ENCODE measurements around the gene DSCAM.

Gene DSCAM

GRCh38 chr21:40837456-40837855 lies 9.5 kb downstream of the DSCAM start:
- no peak for DNase-seq (ENCODE audit: low spot score)

- no peak for DNase-seq (ENCODE audit: low spot score)
These were observed 11.7 kb downstream of the DSCAM start for GRCh38 chr21:40835184-40835694.

- no peak for DNase-seq (ENCODE audit: low spot score)
These were observed 13.8 kb downstream of the DSCAM start for GRCh38 chr21:40833184-40833583.

- no peak for DNase-seq (ENCODE audit: low spot score)
These were observed 14.6 kb downstream of the DSCAM start for GRCh38 chr21:40832316-40832715.

GRCh38 chr21:40830836-40831235 lies 16.1 kb downstream of the DSCAM start:
- no peak for DNase-seq (ENCODE audit: low spot score)

- no peak for DNase-seq (ENCODE audit: low spot score)
These were observed 17.2 kb downstream of the DSCAM start for GRCh38 chr21:40829791-40830190.

GRCh38 chr21:40829308-40829707 lies 17.6 kb downstream of the DSCAM start:
- DNase-seq (ENCODE audit: low spot score), result no peak

- DNase-seq (ENCODE audit: low spot score), result no peak
These were observed 19.4 kb downstream of the DSCAM start for GRCh38 chr21:40827509-40827908.

- no peak for DNase-seq (ENCODE audit: low spot score)
These were observed 27.7 kb downstream of the DSCAM start for GRCh38 chr21:40819071-40819900.

GRCh38 chr21:40813918-40814317 lies 33.0 kb downstream of the DSCAM start:
- no peak for DNase-seq (ENCODE audit: low spot score)

GRCh38 chr21:40809673-40810197 lies 37.2 kb downstream of the DSCAM start:
- no peak for DNase-seq (ENCODE audit: low spot score)

- no peak for DNase-seq (ENCODE audit: low spot score)
These were observed 43.9 kb downstream of the DSCAM start for GRCh38 chr21:40803101-40803500.

GRCh38 chr21:40800126-40800525 lies 46.8 kb downstream of the DSCAM start:
- no peak for DNase-seq (ENCODE audit: low spot score)

GRCh38 chr21:40797891-40798290 lies 49.1 kb downstream of the DSCAM start:
- no peak for DNase-seq (ENCODE audit: low spot score)

GRCh38 chr21:40797410-40797809 lies 49.5 kb downstream of the DSCAM start:
- DNase-seq (ENCODE audit: low spot score), result no peak

GRCh38 chr21:40796464-40796863 lies 50.5 kb downstream of the DSCAM start:
- DNase-seq (ENCODE audit: low spot score), result no peak

GRCh38 chr21:40795313-40795712 lies 51.6 kb downstream of the DSCAM start:
- DNase-seq (ENCODE audit: low spot score), result no peak

GRCh38 chr21:40792691-40793456 lies 54.1 kb downstream of the DSCAM start:
- no peak for DNase-seq (ENCODE audit: low spot score)

- DNase-seq (ENCODE audit: low spot score), result no peak
These were observed 58.3 kb downstream of the DSCAM start for GRCh38 chr21:40788635-40789034.

- no peak for DNase-seq (ENCODE audit: low spot score)
These were observed 63.6 kb downstream of the DSCAM start for GRCh38 chr21:40783404-40783803.

- DNase-seq (ENCODE audit: low spot score), result no peak
These were observed 76.4 kb downstream of the DSCAM start for GRCh38 chr21:40770435-40771055.

GRCh38 chr21:40769231-40769630 lies 77.7 kb downstream of the DSCAM start:
- DNase-seq (ENCODE audit: low spot score), result no peak

Measured in iPS-NIHi11 (cell line).